ENCODE results near the gene NFIL3. TPM values are rescaled to one million over a fixed set of nuclear protein-coding genes. Genes with fewer than 3 reads are reported as not detected.
"Not testable (repeated sequence)": the region's sequence is repeated elsewhere in the genome, so short reads cannot be mapped to it uniquely, and the experiment has no call there.

NFIL3 gene, protein sequence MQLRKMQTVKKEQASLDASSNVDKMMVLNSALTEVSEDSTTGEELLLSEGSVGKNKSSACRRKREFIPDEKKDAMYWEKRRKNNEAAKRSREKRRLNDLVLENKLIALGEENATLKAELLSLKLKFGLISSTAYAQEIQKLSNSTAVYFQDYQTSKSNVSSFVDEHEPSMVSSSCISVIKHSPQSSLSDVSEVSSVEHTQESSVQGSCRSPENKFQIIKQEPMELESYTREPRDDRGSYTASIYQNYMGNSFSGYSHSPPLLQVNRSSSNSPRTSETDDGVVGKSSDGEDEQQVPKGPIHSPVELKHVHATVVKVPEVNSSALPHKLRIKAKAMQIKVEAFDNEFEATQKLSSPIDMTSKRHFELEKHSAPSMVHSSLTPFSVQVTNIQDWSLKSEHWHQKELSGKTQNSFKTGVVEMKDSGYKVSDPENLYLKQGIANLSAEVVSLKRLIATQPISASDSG
- 17.7 TPM for polyA plus RNA-seq (2013, experiment 1 of 2)
- 18.5 TPM for polyA plus RNA-seq (2013, experiment 2 of 2)

DNA sequence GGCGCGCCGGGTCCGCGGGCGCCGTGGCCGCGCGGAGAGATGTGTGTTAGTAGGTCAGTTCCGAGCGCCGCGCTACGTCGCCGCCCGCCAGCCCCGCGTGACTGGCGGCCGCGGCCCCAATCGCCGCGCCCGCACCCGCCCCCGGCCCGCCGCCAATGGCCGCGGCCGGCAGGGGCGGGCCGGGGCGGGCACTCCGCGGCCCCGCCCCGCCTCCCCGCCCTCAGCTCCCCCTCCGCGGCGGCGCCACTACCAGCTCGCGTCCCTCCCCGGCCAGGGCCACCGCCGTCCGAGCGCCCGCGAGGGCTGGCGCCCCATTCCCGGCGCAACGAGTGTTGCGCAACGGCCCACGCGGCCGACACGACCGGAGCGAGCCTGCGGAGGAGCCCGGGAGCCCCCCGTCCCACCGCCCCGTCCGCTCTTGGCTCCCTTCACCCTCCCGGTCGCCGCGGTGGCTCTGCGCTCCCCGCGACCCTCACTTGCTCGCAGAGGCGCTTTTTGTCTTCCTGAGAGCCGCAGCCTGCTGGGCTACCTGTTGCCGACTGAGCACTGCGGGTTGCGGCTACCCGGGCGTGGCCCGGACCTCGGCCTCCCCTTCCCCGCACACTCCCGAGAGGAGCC is at the start of gene NFIL3:
NFIL3 (minus strand) TSS at position 48 of the 618 bp plus-strand sequence. CDS start 13,098 bp downstream, outside the sequence.
- H3K27ac ChIP-seq (ENCODE audit: low read depth, low read length, severe bottlenecking) = peak within 1 kb of the TSS; percentile 84
- no peaks in the 10 kb centered on the region for H3K36me3 ChIP-seq (ENCODE audit: control insufficient read depth, insufficient read depth, low read length)
- peaks cover 25% of the 10 kb centered on the region for H3K4me1 ChIP-seq (ENCODE audit: control insufficient read depth, insufficient read depth, low read length, poor library complexity, severe bottlenecking)
- WGBS, 2 experiments (ENCODE audit: insufficient coverage in 2 of 2) = 0 to 1% methylated on average over 32 to 60 of the region's 92 CpGs
- H3K4me3 ChIP-seq (ENCODE audit: extremely low read depth, insufficient read depth, low read length, poor library complexity, severe bottlenecking) = peak within 1 kb of the TSS; percentile 78
- H3K9me3 ChIP-seq (ENCODE audit: control insufficient read depth, low read length) = no peaks in the 10 kb centered on the region

DNA sequence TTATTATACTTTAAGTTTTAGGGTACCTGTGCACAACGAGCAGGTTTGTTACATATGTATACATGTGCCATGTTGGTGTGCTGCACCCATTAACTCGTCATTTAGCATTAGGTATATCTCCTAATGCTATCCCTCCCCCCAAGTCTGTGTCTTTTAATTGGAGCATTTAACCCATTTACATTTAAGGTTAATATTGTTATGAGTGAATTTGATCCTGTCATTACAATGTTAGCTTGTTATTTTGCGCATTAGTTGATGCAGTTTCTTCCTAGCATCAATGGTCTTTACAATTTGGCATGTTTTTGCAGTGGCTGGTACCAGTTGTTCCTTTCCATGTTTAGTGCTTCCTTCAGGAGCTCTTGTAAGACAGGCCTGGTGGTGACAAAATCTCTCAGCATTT is 47.9 kb upstream of the NFIL3 start:
- no CpG with 5 or more reads among the region's 3 CpGs for WGBS, 2 experiments (ENCODE audit: insufficient coverage in 2 of 2)
- not testable (repeated sequence) for H3K4me1 ChIP-seq (ENCODE audit: control insufficient read depth, insufficient read depth, low read length, poor library complexity, severe bottlenecking); H3K9me3 ChIP-seq (ENCODE audit: control insufficient read depth, low read length); H3K4me3 ChIP-seq (ENCODE audit: extremely low read depth, insufficient read depth, low read length, poor library complexity, severe bottlenecking); H3K36me3 ChIP-seq (ENCODE audit: control insufficient read depth, insufficient read depth, low read length); H3K27ac ChIP-seq (ENCODE audit: low read depth, low read length, severe bottlenecking)

DNA sequence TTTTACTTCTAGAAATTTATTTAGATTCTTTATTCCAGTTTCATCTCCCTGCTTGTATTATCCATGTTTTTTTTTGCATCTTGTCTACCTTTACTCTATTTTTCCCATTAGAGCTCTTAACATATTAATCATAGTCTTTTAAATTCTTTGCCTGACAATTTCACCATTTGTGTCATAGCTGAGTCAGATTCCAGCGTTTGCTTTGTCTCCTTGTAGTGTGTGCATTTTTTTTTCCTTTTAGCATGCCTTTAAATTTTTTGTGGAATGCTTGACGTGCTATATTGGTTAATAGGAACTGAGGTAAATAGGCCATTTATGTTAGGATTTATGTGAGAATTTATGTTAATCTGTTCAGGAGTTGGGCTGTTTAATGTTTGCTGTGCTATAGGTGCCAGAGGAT is 41.8 kb upstream of the NFIL3 start:
- Histone ChIP-seq H3K27ac (ENCODE audit: low read depth, low read length, severe bottlenecking) (no peak overlapping the region), H3K9me3 (ENCODE audit: control insufficient read depth, low read length) (no peaks in the 10 kb centered on the region), H3K4me1 (ENCODE audit: control insufficient read depth, insufficient read depth, low read length, poor library complexity, severe bottlenecking) (no peaks in the 10 kb centered on the region), H3K4me3 (ENCODE audit: extremely low read depth, insufficient read depth, low read length, poor library complexity, severe bottlenecking) (no peak overlapping the region), H3K36me3 (ENCODE audit: control insufficient read depth, insufficient read depth, low read length) (no peaks in the 10 kb centered on the region)
- 80% methylated on average over 1 of the region's 2 CpGs; no CpG with 5 or more reads in 1 of the 2 experiments for WGBS, 2 experiments (ENCODE audit: insufficient coverage in 2 of 2)

DNA sequence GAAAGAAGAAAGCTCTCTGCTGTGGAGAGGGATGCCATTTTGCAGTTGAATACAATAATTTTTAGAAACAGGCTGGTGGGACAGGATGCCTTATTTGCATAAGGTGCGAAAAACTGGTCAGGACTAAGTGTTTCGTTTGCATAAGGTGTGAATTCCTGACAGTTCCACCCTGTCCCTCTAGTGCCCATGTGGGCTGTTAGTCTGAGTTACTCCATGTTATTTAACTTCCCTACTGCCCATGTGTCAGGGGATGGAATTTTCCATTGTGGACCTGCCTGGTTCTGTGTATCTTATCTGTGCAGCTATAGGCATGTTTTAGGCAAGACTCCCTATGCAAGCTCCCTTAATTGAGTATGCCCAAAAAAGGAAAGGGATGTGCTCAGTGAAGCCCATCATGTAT is 35.3 kb upstream of the NFIL3 start:
- no peaks in the 10 kb centered on the region for H3K9me3 ChIP-seq (ENCODE audit: control insufficient read depth, low read length)
- H3K27ac ChIP-seq (ENCODE audit: low read depth, low read length, severe bottlenecking) = no peak overlapping the region
- no peaks in the 10 kb centered on the region for H3K4me1 ChIP-seq (ENCODE audit: control insufficient read depth, insufficient read depth, low read length, poor library complexity, severe bottlenecking)
- no peaks in the 10 kb centered on the region for H3K36me3 ChIP-seq (ENCODE audit: control insufficient read depth, insufficient read depth, low read length)
- no peak overlapping the region for H3K4me3 ChIP-seq (ENCODE audit: extremely low read depth, insufficient read depth, low read length, poor library complexity, severe bottlenecking)
- 78 to 82% methylated on average over 2 of the region's 2 CpGs for WGBS, 2 experiments (ENCODE audit: insufficient coverage in 2 of 2)

DNA sequence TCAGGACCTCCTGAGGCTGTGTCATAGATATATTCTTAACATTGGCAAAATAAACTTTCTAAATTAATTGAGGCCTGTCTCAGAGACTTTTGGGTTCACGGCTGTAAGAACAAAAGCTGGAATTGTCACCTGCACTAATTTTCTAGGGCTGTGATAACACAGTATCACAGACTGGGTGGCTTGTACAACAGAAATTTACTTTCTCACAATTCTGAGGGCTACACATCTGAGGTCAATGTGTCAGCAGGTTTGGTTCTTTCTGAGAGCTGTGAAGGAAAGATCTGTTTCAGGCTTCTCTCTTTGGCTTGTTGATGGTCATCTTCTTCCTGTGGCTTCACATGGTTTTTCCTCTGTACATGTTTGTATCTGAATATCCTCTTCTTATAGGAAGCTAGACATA is 29.2 kb upstream of the NFIL3 start:
- Histone ChIP-seq H3K36me3 (ENCODE audit: control insufficient read depth, insufficient read depth, low read length) (no peaks in the 10 kb centered on the region), H3K4me3 (ENCODE audit: extremely low read depth, insufficient read depth, low read length, poor library complexity, severe bottlenecking) (no peak overlapping the region), H3K4me1 (ENCODE audit: control insufficient read depth, insufficient read depth, low read length, poor library complexity, severe bottlenecking) (no peaks in the 10 kb centered on the region), H3K9me3 (ENCODE audit: control insufficient read depth, low read length) (no peaks in the 10 kb centered on the region), H3K27ac (ENCODE audit: low read depth, low read length, severe bottlenecking) (no peak overlapping the region)
- 80 to 100% methylated on average over 1 of the region's 1 CpG for WGBS, 2 experiments (ENCODE audit: insufficient coverage in 2 of 2)

DNA sequence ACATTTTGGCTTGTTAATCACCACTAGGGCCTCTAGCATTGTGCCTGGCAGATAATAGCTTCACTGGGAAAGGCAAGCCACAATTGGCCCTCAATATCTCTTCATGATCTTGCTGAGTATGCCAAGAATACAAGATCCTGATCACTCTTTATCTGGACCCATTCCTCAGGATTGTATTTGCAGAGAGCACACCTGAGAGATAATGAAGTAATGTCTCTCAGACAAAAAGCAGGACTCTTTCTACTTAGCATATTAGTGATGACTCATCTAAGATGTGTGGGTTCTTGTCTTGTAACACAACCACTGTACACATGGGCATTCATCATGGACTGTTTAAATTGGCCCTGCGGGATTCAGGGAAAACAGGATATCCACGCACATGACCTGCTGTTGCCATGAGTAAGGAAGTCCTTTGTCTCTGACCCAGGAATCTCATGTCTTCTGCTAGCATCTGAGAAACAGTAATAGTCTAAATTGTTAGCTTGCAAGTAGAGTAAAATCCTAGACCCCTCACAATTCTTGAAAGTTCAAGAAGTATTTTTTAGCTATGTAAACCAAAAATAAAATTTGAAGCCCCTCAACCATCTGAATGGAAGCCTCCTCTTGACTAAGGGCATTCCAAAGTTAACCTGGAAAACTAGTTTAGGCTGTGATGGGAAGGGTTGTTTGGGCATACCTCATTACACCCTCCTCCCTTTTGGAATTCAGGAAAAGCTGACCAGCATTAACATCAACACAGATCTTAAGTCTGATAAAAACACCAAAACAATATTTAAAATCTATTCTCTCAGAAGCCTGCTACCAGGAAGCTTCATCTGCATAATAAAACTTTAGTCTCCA is 28.0 kb upstream of the NFIL3 start:
- H3K36me3 ChIP-seq (ENCODE audit: control insufficient read depth, insufficient read depth, low read length) = no peaks in the 10 kb centered on the region
- no peaks in the 10 kb centered on the region for H3K9me3 ChIP-seq (ENCODE audit: control insufficient read depth, low read length)
- H3K4me1 ChIP-seq (ENCODE audit: control insufficient read depth, insufficient read depth, low read length, poor library complexity, severe bottlenecking) = no peaks in the 10 kb centered on the region
- 100% methylated on average over 2 of the region's 2 CpGs for WGBS, 2 experiments (ENCODE audit: insufficient coverage in 2 of 2)
- H3K4me3 ChIP-seq (ENCODE audit: extremely low read depth, insufficient read depth, low read length, poor library complexity, severe bottlenecking) = no peak overlapping the region
- no peak overlapping the region for H3K27ac ChIP-seq (ENCODE audit: low read depth, low read length, severe bottlenecking)

DNA sequence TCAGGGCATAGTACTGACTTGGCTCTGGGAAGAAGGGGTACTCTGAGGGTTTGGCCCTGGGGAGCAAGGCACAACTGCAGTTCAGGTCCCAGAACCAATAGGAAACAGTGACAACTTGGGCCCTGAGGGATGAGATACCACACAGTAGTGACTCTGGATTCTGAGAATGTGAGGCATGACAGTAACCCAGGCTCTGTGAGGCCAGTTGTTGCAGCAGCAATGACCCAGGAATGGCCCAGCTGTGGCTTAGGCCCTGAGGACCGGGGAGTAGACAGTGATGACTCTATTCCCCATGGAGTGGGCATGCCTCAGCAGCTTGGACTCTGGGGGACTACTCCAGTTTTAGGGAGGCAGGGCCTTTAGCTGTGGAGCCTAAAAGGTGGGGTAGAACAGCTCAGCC is 21.5 kb upstream of the NFIL3 start:
- H3K27ac ChIP-seq (ENCODE audit: low read depth, low read length, severe bottlenecking) = no peak overlapping the region
- H3K4me1 ChIP-seq (ENCODE audit: control insufficient read depth, insufficient read depth, low read length, poor library complexity, severe bottlenecking) = no peaks in the 10 kb centered on the region
- H3K4me3 ChIP-seq (ENCODE audit: extremely low read depth, insufficient read depth, low read length, poor library complexity, severe bottlenecking) = no peak overlapping the region
- 100% methylated on average over 1 of the region's 1 CpG for WGBS, 2 experiments (ENCODE audit: insufficient coverage in 2 of 2)
- no peaks in the 10 kb centered on the region for H3K36me3 ChIP-seq (ENCODE audit: control insufficient read depth, insufficient read depth, low read length)
- peaks cover 9% of the 10 kb centered on the region for H3K9me3 ChIP-seq (ENCODE audit: control insufficient read depth, low read length)

DNA sequence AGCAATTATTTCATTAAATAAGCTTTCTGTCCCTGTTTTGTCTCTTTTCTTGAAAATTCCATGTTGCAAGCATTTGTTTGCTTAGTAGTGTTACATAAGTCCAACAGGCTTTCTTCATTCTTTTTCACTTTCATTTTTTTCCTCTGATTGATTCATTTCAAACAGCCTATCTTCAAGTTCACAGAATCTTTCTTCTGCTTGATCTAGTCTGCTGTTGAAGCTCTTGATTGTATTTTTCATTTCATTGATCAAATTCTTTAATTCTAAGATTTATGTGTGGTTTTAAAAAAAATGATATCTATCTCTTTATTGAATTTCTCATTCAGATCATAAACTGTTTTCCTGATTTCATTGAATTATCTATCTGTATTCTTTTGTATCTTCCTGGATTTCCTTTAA is 20.4 kb upstream of the NFIL3 start:
- Histone ChIP-seq H3K27ac (ENCODE audit: low read depth, low read length, severe bottlenecking) (no peak overlapping the region), H3K4me3 (ENCODE audit: extremely low read depth, insufficient read depth, low read length, poor library complexity, severe bottlenecking) (no peak overlapping the region), H3K36me3 (ENCODE audit: control insufficient read depth, insufficient read depth, low read length) (no peaks in the 10 kb centered on the region), H3K4me1 (ENCODE audit: control insufficient read depth, insufficient read depth, low read length, poor library complexity, severe bottlenecking) (no peaks in the 10 kb centered on the region), H3K9me3 (ENCODE audit: control insufficient read depth, low read length) (peaks cover 9% of the 10 kb centered on the region)

DNA sequence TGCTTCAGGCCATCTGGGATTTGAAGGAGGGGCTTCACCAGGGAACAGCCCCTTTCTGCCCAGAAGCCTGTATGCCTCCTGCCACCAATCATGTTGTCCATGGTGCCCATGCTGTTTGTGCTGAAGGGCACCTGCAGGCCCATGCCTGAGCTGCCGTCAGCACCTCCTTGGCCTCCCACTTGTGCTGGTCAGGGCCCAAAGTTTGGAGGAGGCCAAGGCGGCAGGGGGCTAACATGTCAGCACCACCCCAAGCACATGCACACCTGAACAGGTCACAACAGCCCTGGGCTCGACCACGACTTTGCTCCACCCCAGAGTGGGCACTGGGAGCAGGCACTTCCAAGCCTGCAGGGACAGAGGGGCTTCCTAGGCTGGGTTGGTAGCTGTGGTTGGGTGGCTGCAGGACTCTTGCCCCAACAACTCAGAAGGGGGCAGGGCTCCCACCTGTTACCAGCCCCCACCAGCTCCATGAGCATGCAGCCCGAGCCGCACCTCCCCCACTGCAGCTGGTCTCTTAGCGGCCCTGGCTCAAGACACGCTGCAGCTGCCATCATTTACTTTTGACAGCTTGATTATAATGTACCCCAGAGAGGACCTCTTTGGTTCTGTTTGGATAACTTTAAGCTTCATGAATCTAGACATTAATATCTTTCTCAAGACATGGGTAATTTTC is 19.8 kb upstream of the NFIL3 start:
- H3K9me3 ChIP-seq (ENCODE audit: control insufficient read depth, low read length) = peaks cover 9% of the 10 kb centered on the region
- no peak overlapping the region for H3K4me3 ChIP-seq (ENCODE audit: extremely low read depth, insufficient read depth, low read length, poor library complexity, severe bottlenecking)
- no peaks in the 10 kb centered on the region for H3K4me1 ChIP-seq (ENCODE audit: control insufficient read depth, insufficient read depth, low read length, poor library complexity, severe bottlenecking)
- no peaks in the 10 kb centered on the region for H3K36me3 ChIP-seq (ENCODE audit: control insufficient read depth, insufficient read depth, low read length)
- 97 to 100% methylated on average over 4 to 5 of the region's 8 CpGs for WGBS, 2 experiments (ENCODE audit: insufficient coverage in 2 of 2)
- no peak overlapping the region for H3K27ac ChIP-seq (ENCODE audit: low read depth, low read length, severe bottlenecking)

DNA sequence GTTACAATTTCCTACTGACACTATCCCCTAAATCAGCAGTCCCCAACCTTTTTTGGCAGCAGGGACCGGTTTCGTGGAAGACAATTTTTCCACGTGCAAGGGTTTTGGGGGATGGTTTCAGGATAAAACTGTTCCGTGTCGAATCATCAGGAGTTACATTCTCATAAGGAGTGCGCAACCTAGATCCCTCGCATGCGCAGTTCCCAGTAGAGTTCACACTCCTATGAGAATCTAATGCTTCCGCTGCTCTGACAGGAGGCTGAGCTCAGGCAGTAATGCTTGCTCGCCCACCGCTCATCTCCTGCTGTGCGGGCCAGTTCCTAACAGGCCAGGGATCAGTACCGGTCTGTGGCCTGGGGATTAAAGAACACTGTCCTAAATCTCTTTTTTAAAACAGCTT is 13.2 kb upstream of the NFIL3 start:
- no peaks in the 10 kb centered on the region for H3K9me3 ChIP-seq (ENCODE audit: control insufficient read depth, low read length)
- no peak overlapping the region for H3K27ac ChIP-seq (ENCODE audit: low read depth, low read length, severe bottlenecking)
- no peaks in the 10 kb centered on the region for H3K4me1 ChIP-seq (ENCODE audit: control insufficient read depth, insufficient read depth, low read length, poor library complexity, severe bottlenecking)
- no peak overlapping the region for H3K4me3 ChIP-seq (ENCODE audit: extremely low read depth, insufficient read depth, low read length, poor library complexity, severe bottlenecking)
- 89 to 93% methylated on average over 9 to 11 of the region's 13 CpGs for WGBS, 2 experiments (ENCODE audit: insufficient coverage in 2 of 2)
- H3K36me3 ChIP-seq (ENCODE audit: control insufficient read depth, insufficient read depth, low read length) = no peaks in the 10 kb centered on the region

All from mesodermal cell (in vitro differentiated cells).